HG02642 (cell line): Measurements from ENCODE around the gene PTPRE.
"Not testable (repeated sequence)": the region's sequence is repeated elsewhere in the genome, so short reads cannot be mapped to it uniquely, and the experiment has no call there.

Experiments used
- ATAC-seq: cut with Tn5 transposase; IDR thresholded peaks from one replicate; pipeline ENCODE4 v1.9.1; 2021; ENCODE audit warnings: mild to moderate bottlenecking; ENCODE audit not compliant: unreplicated experiment, poor library complexity

Gene PTPRE

GRCh38 chr10:127977357-127978009 lies 70.6 kb downstream of the PTPRE start:
- ATAC-seq = no peak

DNA sequence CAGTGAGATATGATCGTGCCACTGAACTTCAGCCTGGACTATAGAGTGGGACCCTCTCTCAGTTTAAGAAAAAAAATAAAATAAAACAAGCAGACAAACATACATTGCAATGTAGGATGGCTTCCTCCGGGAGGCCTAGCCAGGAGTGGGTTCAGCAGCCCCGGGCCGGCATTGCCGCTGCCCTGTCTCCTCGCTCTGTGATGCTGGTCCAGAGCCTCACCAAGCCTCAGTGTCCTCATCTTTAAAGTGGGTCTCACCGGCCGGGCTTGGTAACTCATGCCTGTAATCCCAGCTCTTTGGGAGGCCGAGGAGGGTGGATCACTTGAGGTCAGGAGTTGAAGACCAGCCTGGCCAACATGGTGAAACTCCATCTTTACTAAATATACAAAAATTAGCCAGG lies 71.6 kb downstream of the PTPRE start:
- no peak for ATAC-seq

DNA sequence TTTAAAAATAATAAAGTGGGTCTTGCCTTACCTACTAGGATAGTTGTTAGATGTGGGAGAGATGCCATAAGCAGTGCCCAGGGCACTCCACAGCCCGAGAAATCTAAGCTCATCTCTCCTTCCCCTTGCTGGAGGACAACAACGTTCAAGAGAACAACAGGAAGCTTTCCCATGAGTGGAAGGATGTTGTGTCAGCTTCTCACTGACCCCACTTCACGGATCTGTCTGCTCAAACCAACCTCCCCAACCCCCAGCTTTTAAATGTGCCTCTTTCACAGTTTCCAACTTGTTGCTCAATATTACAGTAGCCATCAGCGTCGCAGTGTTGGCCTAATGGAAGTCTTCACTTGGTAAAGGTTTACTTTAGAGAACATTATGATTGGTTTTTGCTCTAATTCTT lies 72.1 kb downstream of the PTPRE start:
- ATAC-seq = no peak

DNA sequence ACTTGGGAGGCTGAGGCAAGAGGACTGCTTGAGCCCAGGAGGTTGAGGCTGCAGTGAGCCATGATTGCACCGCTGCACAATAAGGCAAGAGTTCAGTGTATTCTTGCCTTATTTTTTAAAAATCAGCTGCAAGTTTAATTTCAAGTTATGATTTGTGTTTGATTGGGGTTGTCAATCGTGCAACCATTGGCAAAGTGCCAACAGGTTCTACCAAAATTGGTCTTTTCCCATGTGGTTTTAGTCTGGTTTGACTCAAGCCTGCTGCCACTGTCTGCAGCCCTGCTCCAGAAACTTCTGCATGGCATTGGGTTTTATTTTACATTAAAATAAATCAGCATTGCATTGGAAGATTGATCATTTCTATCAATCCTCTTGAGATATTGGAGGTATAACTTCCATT lies 72.7 kb downstream of the PTPRE start:
- ATAC-seq = no peak

GRCh38 chr10:127980898-127981297 lies 74.0 kb downstream of the PTPRE start:
- no peak for ATAC-seq

DNA sequence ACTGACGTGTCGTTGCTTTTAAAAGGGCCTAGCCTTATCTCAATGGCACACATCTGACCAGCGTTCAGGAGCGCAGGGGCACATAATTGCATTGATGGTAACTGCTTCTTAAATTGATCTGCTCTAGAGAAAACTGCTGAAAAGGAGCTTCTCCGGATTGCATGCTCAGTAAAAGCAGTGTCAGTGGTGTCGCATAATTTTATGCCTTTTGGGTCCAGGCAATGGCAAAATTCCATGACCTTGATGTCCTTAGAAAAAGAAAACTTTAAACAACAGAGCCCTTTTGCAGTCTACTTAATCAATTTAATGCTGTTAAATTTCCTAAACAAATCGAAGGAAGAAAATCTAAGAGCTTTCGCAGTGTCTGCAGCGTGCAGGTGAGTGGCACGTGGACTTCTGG lies 75.7 kb downstream of the PTPRE start:
- no peak for ATAC-seq

DNA sequence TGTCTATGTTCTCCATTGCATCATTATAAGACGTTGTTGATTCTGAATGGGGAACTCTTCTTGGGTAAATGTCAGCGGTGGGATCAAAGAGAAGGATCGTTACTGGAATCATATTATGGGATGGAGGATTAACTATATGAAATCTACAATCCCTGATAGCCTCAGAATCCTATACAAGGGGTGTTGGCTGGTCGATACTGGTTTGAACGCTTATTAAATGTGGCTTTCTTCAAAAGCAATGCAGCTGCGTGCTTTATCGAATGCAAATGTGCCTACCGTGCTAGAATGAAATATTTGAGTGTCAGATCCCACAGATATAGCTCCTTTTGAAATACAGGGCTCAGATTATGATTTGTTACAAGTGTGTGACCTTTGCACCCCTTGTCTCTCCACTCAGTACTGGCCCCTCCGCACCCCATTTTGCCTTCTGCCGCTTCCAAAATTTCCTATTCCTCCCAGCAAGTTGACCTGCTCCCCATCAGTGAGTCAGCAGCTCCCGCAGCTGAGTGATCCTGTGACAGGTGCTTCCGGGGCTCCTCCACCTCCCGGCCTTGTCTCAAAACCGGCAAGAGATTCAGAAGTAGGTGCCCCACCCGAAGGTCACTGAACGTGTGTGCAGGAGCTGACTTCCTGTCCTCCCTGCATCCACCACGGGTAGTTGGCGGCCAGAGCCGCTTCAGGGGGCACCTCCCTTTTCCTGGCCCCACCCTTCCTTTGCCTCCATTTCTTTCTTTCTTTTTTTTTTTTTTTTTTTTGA lies 76.6 kb downstream of the PTPRE start:
- ATAC-seq = no peak

GRCh38 chr10:127984945-127985344 lies 78.0 kb downstream of the PTPRE start:
- no peak for ATAC-seq

DNA sequence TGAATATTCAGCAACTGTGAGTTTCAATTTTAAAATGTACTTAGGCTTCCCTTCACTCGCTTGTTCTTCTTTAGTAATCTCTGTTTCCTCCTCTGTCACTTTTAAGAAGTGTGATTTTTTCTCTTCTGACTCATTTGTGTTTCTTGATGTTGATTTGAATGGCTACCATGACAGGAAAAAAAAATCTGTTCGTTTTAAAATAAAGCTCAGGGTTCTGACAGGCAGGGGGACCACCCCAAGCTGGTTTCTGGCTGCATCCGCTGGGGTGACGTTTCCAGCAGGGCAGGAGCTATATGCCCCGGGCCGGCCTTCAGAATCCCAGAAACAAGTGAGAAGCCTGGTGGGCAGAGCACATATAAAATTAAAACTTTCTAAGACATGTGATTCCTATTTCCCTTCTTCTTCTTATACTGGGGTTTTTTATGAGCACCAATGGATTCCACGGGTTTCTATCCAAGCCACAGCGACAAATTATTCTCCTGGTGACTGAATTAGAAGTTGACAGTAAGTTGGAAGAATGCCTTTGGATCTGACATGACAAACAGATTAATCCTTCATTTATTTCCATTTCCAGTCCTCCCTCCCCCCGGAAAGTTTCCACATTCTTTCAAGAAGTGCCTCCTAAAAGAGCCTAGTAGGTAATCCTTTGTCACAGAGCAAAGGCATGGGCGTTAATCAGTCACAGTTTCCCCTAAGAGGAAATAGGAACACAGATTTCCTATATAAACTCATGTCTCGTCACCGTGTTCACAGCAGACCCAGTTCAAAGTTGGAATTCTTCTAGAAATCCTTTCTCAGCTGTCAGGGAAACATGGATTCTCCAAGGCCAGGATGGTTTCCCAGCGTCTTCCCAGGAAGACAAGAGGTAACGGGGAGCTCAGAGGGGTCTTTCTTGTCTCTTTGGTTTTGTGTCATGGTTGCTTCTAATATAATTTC lies 79.9 kb downstream of the PTPRE start:
- ATAC-seq = no peak

GRCh38 chr10:127987467-127988380 lies 80.8 kb downstream of the PTPRE start:
- no peak for ATAC-seq

DNA sequence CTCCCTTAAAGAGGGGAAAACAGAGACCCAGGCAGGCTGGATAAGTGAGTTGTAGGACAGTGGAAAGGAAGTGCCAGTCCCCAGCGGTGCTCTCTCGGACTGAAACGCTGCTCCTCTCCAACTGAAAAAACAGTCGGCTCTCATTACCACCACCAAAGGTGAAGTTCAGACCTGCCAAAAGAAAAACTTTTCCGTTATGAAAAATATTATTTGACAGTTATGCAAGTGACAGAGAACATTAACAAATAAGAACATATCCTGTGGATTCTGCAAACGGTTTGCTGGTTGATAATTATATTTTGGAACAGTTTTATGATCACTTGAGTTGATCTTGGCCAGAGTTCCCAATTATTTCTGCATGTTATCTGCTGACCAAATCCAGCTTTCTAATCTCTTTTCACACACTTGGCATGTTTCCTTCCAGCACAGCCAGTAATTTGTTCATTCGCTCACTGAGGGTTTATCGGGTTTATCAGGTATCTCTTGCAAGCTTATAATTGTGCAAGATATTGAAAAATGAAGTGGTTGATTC lies 82.6 kb downstream of the PTPRE start:
- ATAC-seq = no peak

DNA sequence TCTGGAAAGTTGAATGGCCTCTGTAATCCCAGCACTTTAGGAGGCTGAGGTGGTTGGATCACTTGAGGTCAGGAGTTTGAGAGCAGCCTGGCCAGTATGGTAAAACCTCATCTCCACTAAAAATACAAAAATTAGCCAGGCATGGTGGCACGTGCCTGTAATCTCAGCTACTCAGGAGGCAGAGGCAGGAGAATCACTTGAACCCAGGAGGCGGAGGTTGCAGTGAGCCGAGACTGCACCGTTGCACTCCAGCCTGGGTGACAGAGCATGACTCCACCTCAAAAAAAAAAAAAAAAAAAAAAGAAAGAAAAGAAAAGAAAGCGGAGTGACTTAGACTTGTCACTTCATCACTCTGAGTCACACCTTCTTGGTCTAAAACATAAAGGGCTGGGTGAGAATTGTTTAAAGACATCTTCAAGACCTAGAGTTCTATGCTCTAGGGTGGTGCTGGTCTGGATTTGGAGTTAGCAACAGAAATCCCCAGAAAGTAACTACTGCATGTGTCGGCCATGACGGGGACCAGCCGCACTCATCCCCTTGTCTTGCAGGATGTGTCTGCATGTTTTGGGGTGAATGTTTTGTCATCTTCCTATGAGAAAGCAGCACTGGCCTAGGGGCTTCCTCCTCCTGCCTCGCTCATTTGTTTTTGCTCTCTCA lies 83.4 kb downstream of the PTPRE start:
- not testable (repeated sequence) for ATAC-seq

GRCh38 chr10:127990846-127991542 lies 84.1 kb downstream of the PTPRE start:
- no peak for ATAC-seq

DNA sequence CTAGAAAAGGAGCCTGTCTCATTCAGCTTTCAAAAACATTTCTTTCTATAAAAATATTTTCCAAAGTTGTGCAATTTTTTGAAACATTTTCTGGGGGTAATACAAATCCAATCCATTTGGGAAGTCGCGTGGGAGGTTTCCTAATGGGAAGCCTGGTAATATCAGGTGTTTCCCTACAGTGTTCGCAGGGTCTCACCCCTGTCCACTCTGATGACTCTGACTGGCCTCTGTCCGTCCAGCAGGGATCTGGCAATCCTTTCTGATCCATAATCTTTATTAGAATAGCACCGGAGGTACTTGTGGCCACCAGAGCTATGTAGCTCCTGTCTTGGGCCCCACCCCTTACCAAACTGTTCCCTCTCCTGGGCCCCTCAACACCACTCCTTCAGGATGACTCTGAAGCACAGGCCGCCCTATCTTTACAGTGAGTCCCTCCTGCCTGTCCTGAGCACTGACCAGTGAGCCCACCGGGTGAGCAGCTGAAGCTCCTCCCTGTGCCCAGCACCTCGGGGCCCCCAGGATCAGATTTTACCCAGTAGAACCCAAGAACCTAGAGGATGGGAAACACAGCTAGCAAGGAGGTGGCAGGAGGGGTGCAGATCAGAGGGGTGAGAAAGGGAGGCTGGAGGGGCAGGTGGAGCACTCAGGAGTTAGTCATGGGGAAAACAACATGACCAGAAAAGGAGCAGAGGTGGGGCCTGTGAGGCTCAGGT lies 84.8 kb downstream of the PTPRE start:
- no peak for ATAC-seq

DNA sequence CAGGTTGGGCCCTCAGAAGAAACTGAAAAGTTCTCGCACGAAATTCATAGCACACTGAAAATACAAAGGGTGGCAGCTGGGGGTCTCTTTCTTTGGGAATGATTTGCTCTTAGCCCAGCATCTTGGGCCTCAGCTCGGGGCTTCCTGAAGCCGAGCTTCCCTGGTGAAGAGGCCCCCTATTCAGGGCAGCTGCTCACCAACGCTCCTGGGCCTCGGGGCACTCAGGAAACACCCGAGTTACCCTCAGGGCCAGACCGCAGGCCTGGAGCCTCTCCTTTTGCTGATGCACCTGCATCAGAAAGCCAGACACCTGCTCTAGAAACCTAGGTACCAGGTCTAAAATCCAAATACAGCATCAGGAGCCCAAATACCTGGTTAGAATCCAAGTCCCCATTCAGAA lies 85.5 kb downstream of the PTPRE start:
- no peak for ATAC-seq

- no peak for ATAC-seq
Measured at GRCh38 chr10:127993056-127993690, 86.3 kb downstream of the PTPRE start.

DNA sequence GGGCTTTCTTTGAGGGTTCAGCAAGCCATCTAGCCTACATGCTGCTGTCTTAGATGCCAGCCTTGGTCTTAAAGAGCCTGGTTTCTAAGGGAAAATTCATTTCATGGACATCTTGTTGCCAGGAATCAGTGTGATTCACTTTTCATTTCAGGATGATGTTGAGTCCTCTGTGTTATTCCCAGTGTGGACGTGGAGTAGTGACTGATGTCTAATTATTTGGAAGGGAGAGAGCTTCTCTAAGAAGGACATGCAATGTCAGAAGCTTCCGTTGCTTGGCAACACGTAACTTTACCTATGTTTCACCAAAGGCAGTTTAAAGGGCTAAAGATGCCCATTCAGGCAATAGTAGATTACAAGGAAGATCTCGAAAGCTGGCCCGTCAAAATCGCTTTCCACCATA lies 89.0 kb downstream of the PTPRE start:
- ATAC-seq = no peak

- ATAC-seq = no peak
Measured at GRCh38 chr10:127996586-127996985, 89.7 kb downstream of the PTPRE start.
